ENCODE results near the gene EMILIN2.

EMILIN2 gene

GRCh38 chr18:2878656-2879330 lies 32.0 kb downstream of the EMILIN2 start:
- no peak for DNase-seq (ENCODE audit: low read depth)

- no peak for DNase-seq (ENCODE audit: low read depth)
These were observed 33.1 kb downstream of the EMILIN2 start for GRCh38 chr18:2879889-2880288.

GRCh38 chr18:2880473-2880872 lies 33.7 kb downstream of the EMILIN2 start:
- no peak for DNase-seq (ENCODE audit: low read depth)

GRCh38 chr18:2881088-2881839 lies 34.5 kb downstream of the EMILIN2 start:
- no peak for DNase-seq (ENCODE audit: low read depth)

- DNase-seq (ENCODE audit: low read depth) = no peak
These were observed 35.0 kb downstream of the EMILIN2 start for GRCh38 chr18:2881840-2882195.

GRCh38 chr18:2882201-2882600 lies 35.4 kb downstream of the EMILIN2 start:
- DNase-seq (ENCODE audit: low read depth) = no peak

- DNase-seq (ENCODE audit: low read depth) = no peak
These were observed 36.4 kb downstream of the EMILIN2 start for GRCh38 chr18:2883076-2883735.

GRCh38 chr18:2884706-2885285 lies 38.0 kb downstream of the EMILIN2 start:
- DNase-seq (ENCODE audit: low read depth) = no peak

- no peak for DNase-seq (ENCODE audit: low read depth)
These were observed 40.7 kb downstream of the EMILIN2 start for GRCh38 chr18:2887470-2887869.

- DNase-seq (ENCODE audit: low read depth) = no peak
These were observed 43.0 kb downstream of the EMILIN2 start for GRCh38 chr18:2889761-2890192.

GRCh38 chr18:2890606-2891005 lies 43.8 kb downstream of the EMILIN2 start:
- no peak for DNase-seq (ENCODE audit: low read depth)

- DNase-seq (ENCODE audit: low read depth) = no peak
These were observed 45.0 kb downstream of the EMILIN2 start for GRCh38 chr18:2891526-2892431.

GRCh38 chr18:2893056-2893455 lies 46.2 kb downstream of the EMILIN2 start:
- DNase-seq (ENCODE audit: low read depth) = no peak

GRCh38 chr18:2893676-2894075 lies 46.9 kb downstream of the EMILIN2 start:
- no peak for DNase-seq (ENCODE audit: low read depth)

- DNase-seq (ENCODE audit: low read depth) = no peak
These were observed 47.5 kb downstream of the EMILIN2 start for GRCh38 chr18:2894131-2894840.

- no peak for DNase-seq (ENCODE audit: low read depth)
These were observed 48.1 kb downstream of the EMILIN2 start for GRCh38 chr18:2894841-2895370.

- DNase-seq (ENCODE audit: low read depth) = no peak
These were observed 48.6 kb downstream of the EMILIN2 start for GRCh38 chr18:2895391-2895790.

- no peak for DNase-seq (ENCODE audit: low read depth)
These were observed 50.2 kb downstream of the EMILIN2 start for GRCh38 chr18:2896990-2897389.

- DNase-seq (ENCODE audit: low read depth) = no peak
These were observed 50.8 kb downstream of the EMILIN2 start for GRCh38 chr18:2897448-2898185.

- DNase-seq (ENCODE audit: low read depth) = no peak
These were observed 51.4 kb downstream of the EMILIN2 start for GRCh38 chr18:2898186-2898640.
